Dermis blood vessel endothelial cell (primary cell): ENCODE data around the gene CELF5. TPM values are rescaled to one million over a fixed set of nuclear protein-coding genes. Genes with fewer than 3 reads are reported as not detected.

ENCODE experiments used
- DNase-seq: peaks from one replicate; pipeline ENCODE4 v3.0.0; 2010
- total RNA-seq: library from RNA; depleted of rRNA; stranded (reverse); fragments of >200 nt; gene quantifications from 2 replicates; pipeline ENCODE4 v1.2.3, GENCODE V29; 2014

CELF5 gene
- total RNA-seq = not detected in 2 replicates

GRCh38 chr19:3224346-3225168 is at the start of gene CELF5:
Gene CELF5 (plus strand): TSS chr19:3224661. CDS start chr19:3224740, 79 bp downstream.
- peak; percentile 34 for DNase-seq

GRCh38 chr19:3175781-3176714 is 48.4 kb upstream of the CELF5 start:
- no peak for DNase-seq

GRCh38 chr19:3176715-3177501 is 47.6 kb upstream of the CELF5 start:
- no peak for DNase-seq

- DNase-seq = no peak
These were observed 46.0 kb upstream of the CELF5 start, which contains the start of gene S1PR4 for GRCh38 chr19:3178377-3178972. Gene S1PR4 (plus strand): TSS chr19:3178769. CDS start chr19:3178793, 24 bp downstream.

- no peak for DNase-seq
These were observed 45.3 kb upstream of the CELF5 start for GRCh38 chr19:3178973-3179738.

- no peak for DNase-seq
These were observed 44.6 kb upstream of the CELF5 start for GRCh38 chr19:3179739-3180293.

- no peak for DNase-seq
These were observed 40.5 kb upstream of the CELF5 start for GRCh38 chr19:3183721-3184641.

- DNase-seq = peak; percentile 78
These were observed 39.5 kb upstream of the CELF5 start for GRCh38 chr19:3184847-3185460.

- peak; percentile 97 for DNase-seq
These were observed 38.9 kb upstream of the CELF5 start, which contains the start of gene NCLN for GRCh38 chr19:3185461-3186159. Gene NCLN (plus strand): TSS chr19:3185930. CDS start chr19:3186031, 101 bp downstream.

- peak; percentile 27 for DNase-seq
These were observed 38.2 kb upstream of the CELF5 start for GRCh38 chr19:3186160-3186688.

- no peak for DNase-seq
These were observed 37.4 kb upstream of the CELF5 start for GRCh38 chr19:3186891-3187661.

GRCh38 chr19:3187662-3188511 is 36.6 kb upstream of the CELF5 start:
- DNase-seq = no peak

- DNase-seq = no peak
These were observed 35.5 kb upstream of the CELF5 start for GRCh38 chr19:3188627-3189596.

- no peak for DNase-seq
These were observed 34.6 kb upstream of the CELF5 start for GRCh38 chr19:3189702-3190469.

- DNase-seq = no peak
These were observed 34.0 kb upstream of the CELF5 start for GRCh38 chr19:3190470-3190770.
